Epithelial cell of prostate (primary cell): ENCODE measurements around the gene C10orf67.
"Not testable (repeated sequence)": the region's sequence is repeated elsewhere in the genome, so short reads cannot be mapped to it uniquely, and the experiment has no call there.

Source experiments
- DNase-seq: peaks from one replicate; pipeline ENCODE4 v3.0.0-alpha.2; 2011; ENCODE audit warnings: low read depth, low spot score
- H3K27ac ChIP-seq: fragments of 450-650 bp; 2 replicates; pipeline ENCODE4 v1.5.1; 2017; ENCODE audit warnings: mild to moderate bottlenecking

Gene C10orf67

GRCh38 chr10:23283680-23284079 lies 60.9 kb downstream of the C10orf67 start:
- DNase-seq: no peak
- no peak overlapping the region for H3K27ac ChIP-seq

GRCh38 chr10:23281044-23281433 lies 63.6 kb downstream of the C10orf67 start:
- H3K27ac ChIP-seq: no peak overlapping the region
- no peak for DNase-seq

GRCh38 chr10:23280419-23281043 lies 64.1 kb downstream of the C10orf67 start:
- DNase-seq: no peak
- H3K27ac ChIP-seq: no peak overlapping the region

- H3K27ac ChIP-seq: no peak overlapping the region
- no peak for DNase-seq
Measured at GRCh38 chr10:23275355-23275754, 69.2 kb downstream of the C10orf67 start.

GRCh38 chr10:23274179-23274578 lies 70.4 kb downstream of the C10orf67 start:
- not testable (repeated sequence) for H3K27ac ChIP-seq, DNase-seq

GRCh38 chr10:23270531-23270930 lies 74.1 kb downstream of the C10orf67 start:
- DNase-seq: no peak
- no peak overlapping the region for H3K27ac ChIP-seq

- DNase-seq: no peak
- H3K27ac ChIP-seq: no peak overlapping the region
Measured at GRCh38 chr10:23263441-23264164, 81.0 kb downstream of the C10orf67 start.

- DNase-seq: no peak
- H3K27ac ChIP-seq: no peak overlapping the region
Measured at GRCh38 chr10:23262928-23263327, 81.7 kb downstream of the C10orf67 start.

GRCh38 chr10:23258516-23258915 lies 86.1 kb downstream of the C10orf67 start:
- no peak for DNase-seq
- H3K27ac ChIP-seq: no peak overlapping the region

- DNase-seq: no peak
- H3K27ac ChIP-seq: no peak overlapping the region
Measured at GRCh38 chr10:23253780-23254179, 90.8 kb downstream of the C10orf67 start.

GRCh38 chr10:23252859-23253258 lies 91.7 kb downstream of the C10orf67 start:
- not testable (repeated sequence) for DNase-seq, H3K27ac ChIP-seq

- not testable (repeated sequence) for H3K27ac ChIP-seq, DNase-seq
Measured at GRCh38 chr10:23241779-23242178, 102.8 kb downstream of the C10orf67 start.

GRCh38 chr10:23238015-23238414 lies 106.6 kb downstream of the C10orf67 start:
- H3K27ac ChIP-seq: no peak overlapping the region
- no peak for DNase-seq

- DNase-seq: no peak
- no peak overlapping the region for H3K27ac ChIP-seq
Measured at GRCh38 chr10:23230582-23230981, 114.0 kb downstream of the C10orf67 start.

GRCh38 chr10:23217471-23217870 lies 127.1 kb downstream of the C10orf67 start:
- no peak overlapping the region for H3K27ac ChIP-seq
- DNase-seq: no peak

- no peak overlapping the region for H3K27ac ChIP-seq
- DNase-seq: no peak
Measured at GRCh38 chr10:23205972-23206642, 138.5 kb downstream of the C10orf67 start.

- DNase-seq: no peak
- no peak overlapping the region for H3K27ac ChIP-seq
Measured at GRCh38 chr10:23204773-23205172, 139.8 kb downstream of the C10orf67 start.

GRCh38 chr10:23203369-23204325 lies 140.9 kb downstream of the C10orf67 start:
- H3K27ac ChIP-seq: no peak overlapping the region
- DNase-seq: no peak

- H3K27ac ChIP-seq: no peak overlapping the region
- no peak for DNase-seq
Measured at GRCh38 chr10:23202779-23203178, 141.8 kb downstream of the C10orf67 start.

GRCh38 chr10:23201837-23202236 lies 142.8 kb downstream of the C10orf67 start:
- no peak for DNase-seq

More at GRCh38 chr10:23201837-23202236, 142.8 kb downstream of the C10orf67 start:
- H3K27ac ChIP-seq: no peak overlapping the region
